Progenitor cell of endocrine pancreas (in vitro differentiated cells): ENCODE data around the gene UBE2O. TPM values are rescaled to one million over a fixed set of nuclear protein-coding genes. Genes with fewer than 3 reads are reported as not detected.
"Not testable (repeated sequence)": the region's sequence is repeated elsewhere in the genome, so short reads cannot be mapped to it uniquely, and the experiment has no call there.

Experiments used
- DNase-seq: peaks from one replicate; pipeline ENCODE4 v3.0.0; 2021; ENCODE audit warnings: low spot score; ENCODE audit not compliant: unreplicated experiment
- H3K27ac Mint-ChIP-seq: 2 replicates; pipeline ENCODE4 v1.8.0; 2021; ENCODE audit warnings: mild to moderate bottlenecking, moderate library complexity, mixed read lengths
- H3K27me3 Mint-ChIP-seq: 2 replicates; pipeline ENCODE4 v1.8.0; 2021; ENCODE audit warnings: mixed read lengths
- H3K36me3 Mint-ChIP-seq: 2 replicates; pipeline ENCODE4 v1.8.0; 2022; ENCODE audit warnings: mixed read lengths; ENCODE audit not compliant: insufficient read depth
- H3K4me1 Mint-ChIP-seq: 2 replicates; pipeline ENCODE4 v1.8.0; 2021; ENCODE audit warnings: low read depth, mixed read lengths
- H3K4me3 Mint-ChIP-seq: 2 replicates; pipeline ENCODE4 v1.8.0; 2021; ENCODE audit warnings: low read depth, mild to moderate bottlenecking, moderate library complexity, mixed read lengths
- H3K9me3 Mint-ChIP-seq: 2 replicates; pipeline ENCODE4 v1.8.0; 2021; ENCODE audit warnings: low read depth, mixed read lengths
- CTCF ChIP-seq: fragments of 200-600 bp; sonication (generic); IDR thresholded peaks from one replicate; pipeline ENCODE4 v1.5.0; 2021; ENCODE audit warnings: antibody characterized with exemption, mild to moderate bottlenecking; ENCODE audit not compliant: unreplicated experiment
- total RNA-seq: library from RNA; stranded (reverse); gene quantifications from 2 replicates; pipeline ENCODE4 v1.2.1, GENCODE V29; 2021

The UBE2O gene
- total RNA-seq, 1 donor from 2014 or later: 44.6 TPM

- DNase-seq: no peak
- Mint-ChIP-seq H3K9me3 (peaks cover 3% of the 10 kb centered on the region), H3K27ac (no peak overlapping the region), H3K4me1 (peaks cover 5% of the 10 kb centered on the region), H3K27me3 (peaks cover 4% of the 10 kb centered on the region), H3K36me3 (peaks cover 4% of the 10 kb centered on the region), H3K4me3 (no peak overlapping the region)
- TF ChIP-seq CTCF: no peak
Observed at GRCh38 chr17:76366247-76366646, 86.7 kb downstream of the UBE2O start.

DNA sequence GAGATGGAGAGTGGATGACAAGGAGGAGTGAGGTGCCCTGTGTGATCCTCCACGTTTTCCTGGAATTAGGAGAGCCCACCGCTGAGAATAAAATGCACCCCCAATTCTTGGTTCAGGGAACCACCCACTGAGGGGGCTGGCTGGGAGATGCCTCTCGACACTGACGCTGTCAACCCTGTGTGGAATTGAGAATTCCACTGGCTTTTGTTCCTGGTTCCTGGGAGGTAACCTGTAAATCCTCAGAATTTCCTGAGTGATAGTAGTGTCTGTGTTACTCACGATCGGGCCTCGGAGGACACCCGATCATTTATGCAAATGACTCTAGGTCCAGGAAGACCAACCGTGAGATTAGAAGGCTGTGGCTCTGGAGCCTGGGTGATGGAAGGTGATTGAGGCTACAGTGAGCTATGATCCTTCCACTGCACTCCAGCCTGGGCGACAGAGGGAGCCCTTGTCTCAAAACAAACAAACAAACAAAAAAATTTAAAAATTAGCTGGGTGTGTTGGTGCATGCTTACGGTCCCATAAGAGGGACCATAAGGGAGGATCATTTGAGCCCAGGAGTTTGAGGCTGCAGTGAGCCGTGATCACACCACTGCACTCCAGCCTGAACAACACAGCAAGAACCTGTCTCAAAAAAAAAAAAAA is 87.6 kb downstream of the UBE2O start:
- Mint-ChIP-seq H3K4me3 (no peak overlapping the region), H3K9me3 (peaks cover 3% of the 10 kb centered on the region), H3K27ac (no peak overlapping the region), H3K27me3 (peaks cover 4% of the 10 kb centered on the region), H3K4me1 (peaks cover 5% of the 10 kb centered on the region), H3K36me3 (peaks cover 4% of the 10 kb centered on the region)
- DNase-seq: no peak
- TF ChIP-seq CTCF: peak; percentile 27

DNA sequence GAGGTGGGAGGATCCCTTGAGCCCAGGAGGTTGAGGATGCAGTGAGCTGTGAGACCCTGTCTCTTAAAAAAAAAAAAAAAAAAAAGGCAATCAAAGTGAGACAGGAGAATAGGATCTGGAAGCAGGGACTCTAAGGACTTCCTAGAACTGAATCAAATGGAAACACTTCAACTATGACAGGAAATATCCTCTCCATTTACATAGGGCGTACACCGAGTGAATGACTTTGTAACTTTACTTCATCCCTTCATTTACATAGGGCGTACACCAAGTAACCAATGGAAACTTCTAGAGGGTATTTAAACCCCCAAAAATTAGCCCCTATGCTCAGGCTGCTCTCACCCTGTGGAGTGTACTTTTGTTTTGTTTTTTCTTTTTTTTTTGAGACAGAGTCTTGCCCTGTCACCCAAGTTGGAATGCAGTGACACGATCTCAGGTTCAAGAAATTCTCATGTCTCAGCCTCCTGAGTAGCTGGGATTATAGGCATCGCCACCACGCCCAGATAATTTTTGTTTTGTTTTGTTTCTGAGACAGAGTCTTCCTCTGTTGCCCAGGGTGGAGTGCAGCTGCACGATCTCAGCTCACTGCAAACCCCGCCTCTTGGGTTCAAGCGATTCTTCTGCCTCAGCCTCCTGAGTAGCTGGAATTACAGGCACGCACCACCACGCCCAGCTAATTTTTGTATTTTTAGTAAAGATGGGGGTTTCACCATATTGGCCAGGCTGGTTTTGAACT is 89.7 kb downstream of the UBE2O start:
- TF ChIP-seq CTCF: no peak
- DNase-seq: no peak
- Mint-ChIP-seq H3K36me3 (peaks cover 2% of the 10 kb centered on the region), H3K9me3 (peaks cover 3% of the 10 kb centered on the region), H3K4me1 (peaks cover 5% of the 10 kb centered on the region), H3K4me3 (no peak overlapping the region), H3K27ac (no peak overlapping the region), H3K27me3 (peaks cover 4% of the 10 kb centered on the region)

DNA sequence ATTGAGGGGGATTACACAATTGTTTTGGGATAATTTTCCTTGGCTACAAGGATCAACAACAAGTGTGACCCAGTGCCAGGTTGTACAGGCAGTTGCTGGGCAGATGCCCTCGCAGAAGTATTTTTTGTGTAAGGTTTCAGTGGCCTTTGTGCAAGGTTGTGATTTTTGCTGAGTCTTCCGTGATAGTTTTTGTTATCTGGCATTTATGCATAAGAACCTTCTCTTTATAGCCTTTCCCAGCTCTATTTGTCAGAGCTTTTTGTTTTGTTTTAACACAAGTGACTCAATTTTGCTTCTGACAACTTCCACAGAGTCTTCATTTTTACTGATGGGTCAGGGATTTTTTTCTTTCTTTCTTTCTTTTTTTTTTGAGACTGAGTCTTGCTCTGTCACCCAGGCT is 92.5 kb downstream of the UBE2O start:
- Mint-ChIP-seq H3K4me3 (no peak overlapping the region), H3K27me3 (peaks cover 4% of the 10 kb centered on the region), H3K36me3 (no peaks in the 10 kb centered on the region), H3K9me3 (no peaks in the 10 kb centered on the region), H3K27ac (no peak overlapping the region), H3K4me1 (no peaks in the 10 kb centered on the region)
- TF ChIP-seq CTCF: no peak
- no peak for DNase-seq

- not testable (repeated sequence) for DNase-seq, H3K9me3 Mint-ChIP-seq, H3K27me3 Mint-ChIP-seq, H3K36me3 Mint-ChIP-seq, H3K4me3 Mint-ChIP-seq, H3K4me1 Mint-ChIP-seq, H3K27ac Mint-ChIP-seq
Observed at GRCh38 chr17:76359776-76360175, 93.2 kb downstream of the UBE2O start.

GRCh38 chr17:76359375-76359774 is 93.6 kb downstream of the UBE2O start:
- H3K27ac Mint-ChIP-seq: no peak overlapping the region
- no peak for TF ChIP-seq CTCF

More at GRCh38 chr17:76359375-76359774, 93.6 kb downstream of the UBE2O start:
- peaks cover 4% of the 10 kb centered on the region for H3K27me3 Mint-ChIP-seq
- peaks cover under 1% of the 10 kb centered on the region for H3K4me1 Mint-ChIP-seq
- H3K4me3 Mint-ChIP-seq: no peak overlapping the region
- no peak for DNase-seq
- H3K9me3 Mint-ChIP-seq: no peaks in the 10 kb centered on the region
- H3K36me3 Mint-ChIP-seq: no peaks in the 10 kb centered on the region
